HTR-8/SVneo (cell line): ENCODE results near the gene IFNL3.
A peak's percentile ranks its signal among the peaks of the same experiment; 100 is the strongest.
"Not testable (repeated sequence)": the region's sequence is repeated elsewhere in the genome, so short reads cannot be mapped to it uniquely, and the experiment has no call there.

Experiments
- DNase-seq: peaks from one replicate; pipeline ENCODE4 v3.0.0; 2011; ENCODE audit warnings: low spot score, mixed read lengths; ENCODE audit not compliant: insufficient read length
- FAIRE-seq: peaks from 2 replicates; lab custom pipeline; 2011; peaks lifted over from hg19 to GRCh38; lab: Jason Lieb, UNC

Gene IFNL3

DNA sequence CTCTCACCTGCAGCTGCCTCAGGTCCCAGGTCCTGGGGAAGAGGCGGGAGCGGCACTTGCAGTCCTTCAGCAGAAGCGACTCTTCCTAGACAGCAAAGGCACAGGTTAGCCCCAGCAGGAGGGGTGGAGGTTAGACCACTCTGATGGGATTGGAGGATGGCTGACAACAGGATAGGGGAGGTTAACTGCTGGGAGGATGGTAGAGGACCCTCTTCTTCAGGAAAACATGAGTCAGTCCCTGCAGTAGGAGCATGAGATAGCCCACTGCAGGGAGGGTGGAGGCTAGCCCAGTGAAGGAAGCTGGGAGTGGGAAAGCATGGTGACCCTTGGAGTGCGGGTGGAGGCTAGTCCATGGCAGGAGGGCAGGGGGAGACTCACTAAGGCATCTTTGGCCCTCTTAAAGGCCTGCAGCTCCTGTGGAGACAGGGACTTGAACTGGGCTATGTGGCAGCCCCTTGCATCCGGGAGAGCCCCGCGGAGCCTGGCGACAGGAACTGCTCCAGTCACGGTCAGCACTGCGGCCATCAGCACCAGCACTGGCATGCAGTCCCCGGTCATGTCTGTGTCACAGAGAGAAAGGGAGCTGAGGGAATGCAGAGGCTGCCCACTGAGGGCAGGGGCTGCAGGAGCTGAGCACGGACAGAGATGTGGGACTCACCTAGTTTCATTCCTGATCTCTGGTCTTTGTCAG is at the start of gene IFNL3:
IFNL3 (minus strand) TSS at position 597 of the 691 bp plus-strand sequence; CDS start at position 558, 39 bp downstream.
- FAIRE-seq, result peak; percentile 31
- not testable (repeated sequence) for DNase-seq

- FAIRE-seq (no peak), DNase-seq (no peak)
These were observed 48.6 kb upstream of the IFNL3 start for GRCh38 chr19:39293394-39293793.

DNA sequence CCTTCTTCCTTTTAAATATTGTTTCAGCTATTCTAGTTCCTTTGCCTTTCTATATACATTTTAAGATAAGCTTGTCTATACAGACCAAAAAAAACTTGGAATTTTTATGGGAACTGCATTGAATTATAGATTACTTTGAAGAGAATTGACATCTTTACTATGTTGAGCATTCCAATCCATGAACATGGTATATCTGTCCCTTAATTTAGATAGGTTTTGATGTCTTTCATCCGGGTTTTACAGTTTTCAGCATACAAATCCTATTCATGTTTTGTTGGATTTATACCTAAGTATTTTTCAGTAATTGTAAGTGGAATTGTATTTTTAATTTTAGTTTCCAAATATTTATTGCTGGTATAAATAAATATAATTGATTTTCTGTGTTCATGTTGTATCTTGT is 39.2 kb upstream of the IFNL3 start:
- DNase-seq, result no peak
- FAIRE-seq, result no peak

GRCh38 chr19:39282021-39282420 is 37.2 kb upstream of the IFNL3 start:
- DNase-seq, result no peak
- FAIRE-seq, result no peak

DNA sequence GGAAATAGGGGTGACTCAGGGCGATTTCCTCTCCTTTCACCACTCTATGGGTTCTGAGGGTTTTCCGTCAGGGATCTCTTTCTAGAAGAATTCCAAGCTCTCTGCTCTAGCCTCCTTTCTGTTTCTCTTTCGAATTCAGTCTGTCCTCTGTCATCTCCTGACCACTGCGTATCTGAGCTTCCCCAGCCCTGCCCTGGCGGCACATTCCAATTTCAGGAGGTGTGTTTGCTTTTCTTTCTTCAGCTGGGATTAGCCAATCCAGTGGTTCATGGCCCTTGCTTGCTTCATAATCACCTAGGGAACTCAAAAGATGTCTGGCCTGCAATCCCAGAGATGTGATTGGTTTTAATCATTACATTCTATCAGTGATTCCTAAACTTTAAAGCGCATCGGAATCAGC is 32.8 kb upstream of the IFNL3 start:
- FAIRE-seq (no peak), DNase-seq (no peak)

GRCh38 chr19:39276740-39277139 is 31.9 kb upstream of the IFNL3 start:
- DNase-seq, result no peak
- FAIRE-seq, result no peak

GRCh38 chr19:39275578-39275977 is 30.8 kb upstream of the IFNL3 start:
- DNase-seq (no peak), FAIRE-seq (no peak)

GRCh38 chr19:39273859-39274258 is 29.1 kb upstream of the IFNL3 start:
- not testable (repeated sequence) for FAIRE-seq, DNase-seq

- FAIRE-seq (no peak), DNase-seq (no peak)
These were observed 25.4 kb upstream of the IFNL3 start for GRCh38 chr19:39270036-39270871.

DNA sequence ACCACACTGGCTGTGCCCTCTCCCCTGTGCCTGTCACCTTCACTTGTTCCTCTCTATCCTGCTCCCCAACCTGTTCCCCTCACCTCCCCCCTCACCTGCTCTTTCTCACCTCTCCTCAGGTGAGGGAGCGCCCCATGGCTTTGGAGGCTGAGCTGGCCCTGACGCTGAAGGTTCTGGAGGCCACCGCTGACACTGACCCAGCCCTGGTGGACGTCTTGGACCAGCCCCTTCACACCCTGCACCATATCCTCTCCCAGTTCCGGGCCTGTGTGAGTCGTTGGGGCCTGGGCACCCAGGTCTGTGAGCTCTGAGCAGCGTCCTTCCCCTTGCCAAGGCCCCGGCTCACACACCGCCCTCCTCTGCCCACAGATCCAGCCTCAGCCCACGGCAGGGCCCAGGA is 24.6 kb upstream of the IFNL3 start:
- DNase-seq, FAIRE-seq: not testable (repeated sequence)

- DNase-seq, FAIRE-seq: not testable (repeated sequence)
These were observed 23.9 kb upstream of the IFNL3 start for GRCh38 chr19:39268531-39269223.

GRCh38 chr19:39268085-39268484 is 23.3 kb upstream of the IFNL3 start, which contains the start of gene IFNL2:
IFNL2 (plus strand) TSS chr19:39268396; CDS start chr19:39268569, 173 bp downstream.
- peak; percentile 74 for FAIRE-seq
- DNase-seq, result not testable (repeated sequence)

- FAIRE-seq (no peak), DNase-seq (no peak)
These were observed 20.6 kb upstream of the IFNL3 start for GRCh38 chr19:39265321-39265916.

DNA sequence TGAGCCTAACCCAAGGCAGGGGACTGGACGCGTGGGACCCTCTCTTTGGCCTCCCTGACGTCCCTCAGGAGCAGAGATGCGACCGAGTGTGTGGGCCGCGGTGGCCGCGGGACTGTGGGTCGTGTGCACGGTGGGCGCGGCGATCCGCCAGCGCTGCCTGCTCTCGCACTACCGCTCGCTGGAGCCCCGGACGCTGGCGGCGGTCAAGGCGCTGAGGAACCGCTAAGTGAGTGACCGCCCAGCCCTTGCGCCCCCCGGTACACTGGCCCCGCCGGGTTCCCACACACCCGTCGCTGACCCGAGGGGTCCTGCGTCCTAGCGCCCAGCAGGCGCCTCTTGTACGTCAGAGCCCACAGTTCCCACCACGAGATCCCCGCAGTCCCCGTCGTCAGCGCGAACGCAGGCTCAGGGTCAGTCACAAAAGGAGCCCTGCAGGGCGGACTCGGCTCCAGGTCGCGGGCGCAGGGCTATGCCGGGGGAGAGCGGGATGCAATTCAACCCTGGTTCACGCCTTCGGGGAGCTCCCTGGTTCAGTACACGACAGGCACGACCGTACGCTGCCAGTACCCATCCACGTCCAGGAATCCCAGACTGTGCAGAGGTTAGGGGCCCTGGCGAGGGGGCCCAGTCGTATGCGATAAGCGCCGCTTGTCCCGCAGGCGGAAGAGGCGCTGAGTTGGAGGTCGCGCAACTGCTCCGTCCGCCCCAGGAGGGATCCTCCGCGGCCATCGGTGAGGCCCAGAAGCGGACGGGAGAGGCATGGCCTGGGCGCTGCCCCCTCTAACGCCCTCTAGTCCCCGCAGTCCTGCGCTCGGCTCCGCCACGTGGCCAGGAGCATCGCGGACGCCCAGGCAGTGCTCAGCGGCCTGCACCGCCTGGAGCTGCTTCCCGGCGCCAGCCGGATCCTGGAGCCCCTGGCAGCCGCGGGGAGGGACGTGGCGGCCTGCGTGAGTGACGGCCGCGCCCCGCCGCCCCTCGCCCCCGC is 19.8 kb upstream of the IFNL3 start:
- FAIRE-seq (no peak), DNase-seq (no peak)

- no peak for FAIRE-seq
- DNase-seq, result no peak
These were observed 19.1 kb upstream of the IFNL3 start for GRCh38 chr19:39263912-39264305.

DNA sequence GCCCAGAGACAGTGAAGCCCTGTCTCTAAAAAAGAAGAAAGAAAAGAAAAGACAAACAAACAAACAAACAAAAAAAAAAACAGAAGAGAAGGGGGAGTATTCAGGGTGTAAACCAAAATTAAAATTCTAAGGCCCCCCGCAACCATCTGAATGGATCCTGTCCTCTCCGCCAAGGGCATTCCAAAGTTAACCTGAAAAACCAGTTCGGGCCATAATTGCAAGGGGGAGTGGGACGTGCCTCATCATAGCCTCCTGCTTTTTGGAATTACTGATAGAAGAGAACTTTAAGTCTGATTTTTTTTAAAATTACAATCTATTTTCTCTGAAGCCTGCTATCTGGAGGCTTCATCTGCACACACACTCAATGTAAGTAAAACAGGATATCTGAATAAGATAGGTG is 17.7 kb upstream of the IFNL3 start:
- DNase-seq (no peak), FAIRE-seq (no peak)

DNA sequence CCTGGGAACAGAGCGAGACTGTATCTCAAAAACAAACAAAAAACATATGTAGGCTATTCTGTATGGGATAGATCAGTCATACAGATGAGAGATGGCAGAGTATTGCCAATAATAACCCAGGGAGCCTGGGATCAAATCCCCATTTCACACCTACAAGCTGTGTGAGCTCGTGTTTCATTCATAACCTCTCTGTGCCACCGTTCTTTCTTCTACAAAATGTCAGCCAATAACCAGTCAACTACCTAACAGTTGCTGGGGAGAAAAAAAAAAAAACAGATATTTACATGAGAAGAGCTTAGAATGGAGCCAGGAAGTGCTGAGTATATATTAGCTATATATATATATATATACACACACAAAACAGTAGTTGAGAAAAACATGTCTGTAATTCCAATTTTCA is 16.9 kb upstream of the IFNL3 start:
- FAIRE-seq (no peak), DNase-seq (no peak)

DNA sequence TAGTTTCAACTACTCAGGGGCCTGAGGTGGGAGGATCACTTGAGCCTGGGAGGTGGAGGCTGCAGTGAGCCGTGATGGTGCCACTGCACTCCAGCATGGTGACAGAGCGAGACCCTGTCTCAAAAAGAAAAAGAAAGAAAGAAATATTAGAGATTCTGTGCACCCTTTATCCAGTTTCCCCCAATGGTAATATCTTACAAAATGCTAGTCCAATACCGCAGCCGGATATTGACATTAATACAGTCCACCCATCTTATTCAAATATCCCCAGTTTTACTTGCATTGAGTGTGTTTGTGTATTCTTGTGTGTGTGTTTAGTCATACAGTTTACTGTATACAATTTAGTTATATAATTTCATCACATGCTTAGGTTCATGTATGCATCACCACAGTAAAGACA is 12.4 kb upstream of the IFNL3 start:
- DNase-seq, result no peak
- no peak for FAIRE-seq
